ENCODE results near the gene CCDC69. TPM values are rescaled to one million over a fixed set of nuclear protein-coding genes. Genes with fewer than 3 reads are reported as not detected.
"Not testable (repeated sequence)": the region's sequence is repeated elsewhere in the genome, so short reads cannot be mapped to it uniquely, and the experiment has no call there.

CCDC69 gene
- polyA plus RNA-seq, 4 donors: 4.6 to 6.4 (median 5.1) TPM

DNA sequence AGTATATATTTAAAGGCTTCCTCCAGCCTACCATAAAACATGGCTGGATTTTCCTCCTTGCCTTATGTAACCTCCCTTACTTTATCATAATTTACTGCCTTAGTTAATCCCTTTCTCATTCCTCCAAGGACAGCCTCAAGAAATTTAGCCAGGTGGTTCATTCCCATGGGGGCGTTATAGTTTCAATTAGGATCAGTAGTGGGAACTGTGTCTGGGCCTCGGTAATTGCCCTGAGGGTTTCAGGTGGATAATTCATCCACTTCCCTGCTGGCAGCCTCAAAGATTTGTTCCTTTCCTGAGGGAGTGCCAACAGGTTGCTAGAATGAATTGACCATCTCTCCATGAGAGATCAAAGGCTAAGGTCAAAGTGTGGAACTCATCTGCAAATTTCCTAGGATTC is 24.8 kb upstream of the CCDC69 start:
- no peak for DNase-seq (ENCODE audit: low read depth in 4 of 4, low spot score in 2 of 4)

GRCh38 chr5:151245680-151246219 is 21.9 kb upstream of the CCDC69 start:
- no peak for DNase-seq (ENCODE audit: low read depth in 4 of 4, low spot score in 2 of 4)

DNA sequence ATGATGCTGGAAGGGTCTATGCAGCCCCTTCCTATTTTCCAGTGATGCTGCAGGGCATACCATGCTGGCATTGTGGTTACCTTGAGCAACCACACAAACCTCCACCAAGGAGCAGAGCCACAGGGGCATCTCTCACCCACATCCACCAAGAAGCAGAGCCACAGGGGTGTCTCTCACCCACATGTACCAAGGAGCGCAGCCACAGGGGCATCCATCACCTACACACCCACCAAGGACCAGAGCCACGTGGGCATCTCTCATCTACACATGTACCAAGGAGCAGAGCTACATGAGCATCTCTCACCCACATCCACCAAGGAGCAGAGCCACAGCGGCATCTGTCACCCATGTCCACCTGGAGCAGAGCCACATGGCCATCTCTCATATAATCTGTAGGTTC is 20.3 kb upstream of the CCDC69 start:
- DNase-seq (ENCODE audit: low read depth in 4 of 4, low spot score in 2 of 4): no peak

DNA sequence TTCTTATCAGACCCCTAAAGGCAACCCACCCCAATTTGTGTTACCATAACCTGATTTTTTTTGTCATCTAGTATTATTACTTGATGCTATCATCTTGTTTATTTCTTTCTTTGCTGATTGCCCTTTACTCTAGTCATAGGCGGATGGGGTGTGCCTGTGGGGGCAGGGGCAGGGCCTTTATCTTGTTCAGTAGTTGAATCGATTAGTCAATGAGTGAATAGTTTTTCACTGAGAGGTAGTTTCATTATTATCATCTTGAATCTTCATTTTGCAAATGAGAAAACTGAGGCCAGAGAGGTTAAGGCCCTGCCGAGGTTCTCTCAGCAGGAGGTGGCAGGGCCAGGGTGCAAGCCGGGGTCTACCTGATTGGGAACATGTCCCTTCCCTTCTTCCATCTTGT is 19.7 kb upstream of the CCDC69 start:
- no peak for DNase-seq (ENCODE audit: low read depth in 4 of 4, low spot score in 2 of 4)

- DNase-seq (ENCODE audit: low read depth in 4 of 4, low spot score in 2 of 4): no peak
These were observed 19.2 kb upstream of the CCDC69 start for GRCh38 chr5:151243127-151243526.

DNA sequence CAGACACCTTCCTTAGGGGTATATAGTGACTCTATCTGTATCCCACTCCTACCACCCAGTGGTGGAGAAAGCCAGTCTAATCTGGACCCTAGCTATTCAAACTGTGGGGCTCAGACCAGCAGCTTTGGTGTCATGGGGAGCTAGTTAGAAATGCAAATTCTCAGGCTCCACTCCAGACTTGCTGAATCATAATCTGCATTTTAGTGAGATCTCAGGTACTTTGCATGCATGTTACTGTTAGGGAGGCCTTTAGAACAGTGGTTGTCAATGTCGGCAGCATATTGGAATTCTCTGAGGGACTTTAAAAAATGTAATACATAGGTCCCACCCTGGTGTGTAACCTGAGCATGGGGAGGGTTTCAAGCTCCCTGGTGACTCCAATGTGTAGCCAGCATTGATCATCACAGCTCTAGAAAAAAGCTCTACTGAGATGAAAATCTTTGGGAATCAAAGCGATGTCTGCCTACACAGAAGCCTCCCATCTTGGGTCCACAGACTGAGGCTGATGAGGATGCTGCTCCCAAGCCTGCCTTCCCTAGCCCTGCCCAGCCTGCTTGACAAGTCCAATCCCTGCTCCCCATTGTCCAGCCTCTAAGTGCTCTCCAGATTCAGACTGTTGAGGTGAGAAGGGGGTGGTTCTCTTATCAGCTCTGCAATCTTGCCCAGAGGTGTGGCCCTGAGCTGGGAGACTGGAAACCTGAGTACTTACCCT is 17.2 kb upstream of the CCDC69 start:
- DNase-seq (ENCODE audit: low read depth in 4 of 4, low spot score in 2 of 4): no peak

GRCh38 chr5:151240268-151240835 is 16.5 kb upstream of the CCDC69 start:
- DNase-seq (ENCODE audit: low read depth in 4 of 4, low spot score in 2 of 4): not testable (repeated sequence)

- peak in 1 of 4 donors; percentile 65 for DNase-seq (ENCODE audit: low read depth in 4 of 4, low spot score in 2 of 4)
These were observed 15.5 kb upstream of the CCDC69 start for GRCh38 chr5:151239237-151239861.

DNA sequence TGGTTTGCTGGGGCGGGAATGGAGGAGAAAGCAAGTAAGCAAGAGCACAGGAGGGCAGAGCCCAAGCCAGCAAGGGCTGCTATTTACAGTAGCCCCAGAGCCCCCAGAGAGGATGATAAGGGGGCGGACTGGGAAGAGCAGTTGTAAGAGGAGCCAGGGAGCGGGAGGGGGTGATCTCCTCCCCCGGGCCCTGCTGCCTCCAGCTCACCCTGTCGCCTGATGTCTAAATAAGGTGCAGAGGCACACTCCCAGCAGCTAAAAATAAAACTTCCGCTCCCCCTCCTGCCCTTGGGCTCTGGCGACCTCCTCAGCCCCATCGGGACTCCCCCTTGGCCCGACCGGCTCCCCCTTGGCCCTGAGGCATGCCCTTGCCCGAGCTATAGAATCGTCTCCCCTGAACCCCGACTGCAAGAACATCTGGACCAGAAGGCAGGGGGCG is 14.4 kb upstream of the CCDC69 start:
- DNase-seq (ENCODE audit: low read depth in 4 of 4, low spot score in 2 of 4): no peak

GRCh38 chr5:151237685-151238084 is 13.8 kb upstream of the CCDC69 start:
- DNase-seq (ENCODE audit: low read depth in 4 of 4, low spot score in 2 of 4): no peak

GRCh38 chr5:151236888-151237287 is 13.0 kb upstream of the CCDC69 start:
- DNase-seq (ENCODE audit: low read depth in 4 of 4, low spot score in 2 of 4): no peak

DNA sequence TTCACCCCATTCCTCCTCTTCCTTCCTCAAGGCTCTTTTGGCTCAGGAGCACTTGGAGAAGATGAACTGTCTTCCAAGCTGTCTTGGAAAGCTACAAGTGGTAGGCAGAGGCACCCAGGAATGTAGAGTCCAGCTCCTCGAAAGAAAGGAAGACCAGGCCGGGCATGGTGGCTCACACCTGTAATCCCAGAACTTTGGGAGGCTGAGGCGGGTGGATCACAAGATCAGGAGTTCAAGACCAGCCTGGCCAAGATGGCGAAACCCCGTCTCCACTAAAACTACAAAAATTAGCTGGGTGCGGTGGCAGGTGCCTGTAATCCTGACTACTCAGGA is 11.3 kb upstream of the CCDC69 start:
- not testable (repeated sequence) for DNase-seq (ENCODE audit: low read depth in 4 of 4, low spot score in 2 of 4)

DNA sequence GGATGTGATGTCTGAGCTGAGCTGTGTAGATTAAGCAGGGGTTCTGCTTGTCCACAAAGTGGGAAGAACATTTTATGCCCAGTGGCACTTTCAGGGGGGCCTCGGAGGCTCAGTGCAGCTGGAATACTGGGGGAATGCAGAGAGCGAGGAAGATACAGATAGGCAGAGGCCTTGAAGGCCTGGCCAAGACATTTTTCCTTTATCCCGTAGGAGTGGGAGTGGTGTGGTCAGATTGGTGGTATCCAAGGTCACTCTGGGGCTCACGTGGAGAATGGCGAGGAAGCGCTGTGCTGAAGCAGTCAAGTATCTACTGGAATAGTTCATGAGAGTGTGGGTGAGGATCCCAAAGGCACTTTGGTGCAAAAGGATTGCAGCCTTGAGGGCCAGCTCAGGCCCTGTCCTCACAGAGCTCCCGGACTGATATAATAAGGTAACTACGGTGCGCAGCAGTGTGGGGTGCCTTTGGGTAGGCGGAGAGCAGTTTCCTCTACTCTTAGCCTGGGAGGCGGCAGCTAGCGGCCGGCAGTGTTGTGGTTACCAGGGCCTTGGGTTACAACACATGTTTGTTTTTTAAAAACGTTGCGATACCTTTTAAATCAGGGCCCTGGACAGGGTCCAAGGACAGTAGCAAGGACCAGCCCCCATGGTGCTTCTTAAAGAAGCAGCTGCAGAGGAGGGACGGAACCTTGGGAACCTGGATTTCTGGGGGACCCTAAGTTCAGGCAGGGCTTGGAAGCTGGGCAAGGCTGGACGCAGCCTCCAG is 10.8 kb upstream of the CCDC69 start:
- DNase-seq (ENCODE audit: low read depth in 4 of 4, low spot score in 2 of 4): no peak

DNA sequence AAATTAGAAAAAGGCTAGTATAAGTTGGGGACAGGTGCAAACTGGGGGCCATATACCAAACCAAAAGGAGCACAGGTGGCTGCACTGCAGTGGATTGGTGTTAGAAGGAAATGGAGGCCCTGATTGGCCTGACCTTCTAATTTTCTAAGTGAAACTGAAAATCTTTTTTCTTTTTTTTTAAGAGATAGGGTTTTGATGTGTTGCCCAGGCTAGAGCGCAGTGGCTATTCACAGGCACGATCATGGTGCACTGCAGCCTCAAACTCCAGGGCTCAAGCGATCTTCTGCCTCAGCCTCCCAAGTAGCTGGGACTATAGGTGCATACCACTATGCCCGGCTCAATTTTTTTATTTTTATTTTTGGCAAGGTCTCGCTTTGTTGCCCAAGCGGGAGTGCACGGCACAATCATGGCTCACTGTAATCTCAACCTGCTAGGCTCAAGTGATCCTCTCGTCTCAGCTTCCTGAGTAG is 9.8 kb upstream of the CCDC69 start:
- DNase-seq (ENCODE audit: low read depth in 4 of 4, low spot score in 2 of 4): no peak

GRCh38 chr5:151231359-151231758 is 7.5 kb upstream of the CCDC69 start:
- DNase-seq (ENCODE audit: low read depth in 4 of 4, low spot score in 2 of 4): no peak

GRCh38 chr5:151230048-151230680 is 6.3 kb upstream of the CCDC69 start:
- no peak for DNase-seq (ENCODE audit: low read depth in 4 of 4, low spot score in 2 of 4)

DNA sequence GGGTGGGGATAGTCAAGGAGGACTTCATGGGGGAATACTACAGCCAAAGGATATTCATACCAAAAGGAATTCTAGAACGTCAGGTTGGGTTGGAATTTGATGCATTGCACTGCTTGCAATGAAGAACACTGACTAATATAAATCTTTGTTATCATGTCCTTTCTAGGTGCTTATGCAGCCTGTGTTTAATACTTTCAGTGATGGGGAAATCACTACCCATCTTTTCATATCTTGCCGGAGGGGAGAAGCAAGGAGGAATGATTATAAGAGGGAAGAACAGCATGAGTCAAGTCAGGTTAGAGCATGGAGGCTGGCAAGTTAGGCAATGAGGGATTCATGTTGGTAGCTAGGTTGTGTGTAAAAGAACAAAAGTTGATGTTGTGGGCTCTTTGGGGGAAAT is 5.1 kb upstream of the CCDC69 start:
- no peak for DNase-seq (ENCODE audit: low read depth in 4 of 4, low spot score in 2 of 4)

DNA sequence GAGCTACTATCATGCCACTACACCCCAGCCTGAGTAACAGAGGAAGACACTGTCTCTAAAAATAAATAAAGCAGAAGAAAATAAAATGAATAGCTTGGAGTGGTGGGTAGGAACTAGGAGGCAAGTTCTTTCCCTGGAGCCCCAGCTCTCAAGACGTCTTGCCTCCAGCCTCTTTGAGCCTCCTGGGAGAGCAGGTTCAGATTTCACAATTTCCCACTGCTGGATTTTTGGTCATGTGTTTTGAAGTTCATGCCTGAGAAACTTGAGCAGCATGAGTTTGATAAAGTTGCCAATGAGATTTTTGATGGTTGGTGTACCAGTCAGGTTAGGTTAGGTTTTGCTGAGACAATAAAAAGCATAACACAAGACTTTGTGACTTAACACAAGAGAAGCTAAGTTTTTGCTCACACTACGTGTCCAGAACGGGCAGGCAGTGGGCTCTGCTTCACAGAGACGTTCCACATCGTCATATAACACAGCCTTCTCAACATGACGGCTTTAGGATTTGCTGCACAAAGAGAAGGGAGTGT is 4.1 kb upstream of the CCDC69 start:
- no peak for DNase-seq (ENCODE audit: low read depth in 4 of 4, low spot score in 2 of 4)

- no peak for DNase-seq (ENCODE audit: low read depth in 4 of 4, low spot score in 2 of 4)
These were observed 1.6 kb upstream of the CCDC69 start for GRCh38 chr5:151225475-151225874.

- DNase-seq (ENCODE audit: low read depth in 4 of 4, low spot score in 2 of 4): no peak
These were observed 1.2 kb upstream of the CCDC69 start for GRCh38 chr5:151225071-151225470.
